Fibroblast of upper back skin (primary cell): ENCODE data around the gene RARRES1.

ENCODE experiments used
- DNase-seq: peaks from one replicate; pipeline ENCODE4 v3.0.0-alpha.2; 2013

RARRES1 gene

GRCh38 chr3:158683230-158683962 is 48.9 kb downstream of the RARRES1 start:
- peak; percentile 66 for DNase-seq

GRCh38 chr3:158680861-158681260 is 51.4 kb downstream of the RARRES1 start:
- no peak for DNase-seq

GRCh38 chr3:158679547-158680000 is 52.7 kb downstream of the RARRES1 start:
- peak; percentile 23 for DNase-seq

- DNase-seq: no peak
These were observed 53.6 kb downstream of the RARRES1 start for GRCh38 chr3:158678687-158679086.

- peak; percentile 83 for DNase-seq
These were observed 59.8 kb downstream of the RARRES1 start, which contains the start of gene LXN for GRCh38 chr3:158672215-158673176. Gene LXN, minus strand, starts transcription at chr3:158672648. Its CDS starts 170 bp downstream, at chr3:158672478.

- DNase-seq: no peak
These were observed 60.4 kb downstream of the RARRES1 start for GRCh38 chr3:158671821-158672214.

GRCh38 chr3:158668506-158668905 is 63.8 kb downstream of the RARRES1 start:
- DNase-seq: peak; percentile 24

- no peak for DNase-seq
These were observed 65.8 kb downstream of the RARRES1 start for GRCh38 chr3:158666416-158666815.

- DNase-seq: no peak
These were observed 68.4 kb downstream of the RARRES1 start for GRCh38 chr3:158663832-158664231.

- DNase-seq: no peak
These were observed 69.0 kb downstream of the RARRES1 start for GRCh38 chr3:158663246-158663645.

- no peak for DNase-seq
These were observed 71.5 kb downstream of the RARRES1 start for GRCh38 chr3:158660711-158661110.

GRCh38 chr3:158659454-158660237 is 72.6 kb downstream of the RARRES1 start:
- peak; percentile 74 for DNase-seq

- DNase-seq: no peak
These were observed 73.4 kb downstream of the RARRES1 start for GRCh38 chr3:158658889-158659288.

GRCh38 chr3:158652463-158652862 is 79.8 kb downstream of the RARRES1 start:
- no peak for DNase-seq

GRCh38 chr3:158651192-158651591 is 81.1 kb downstream of the RARRES1 start:
- DNase-seq: no peak

- no peak for DNase-seq
These were observed 82.5 kb downstream of the RARRES1 start for GRCh38 chr3:158649791-158650190.
